Measurements from ENCODE around the gene OPALIN. TPM values are rescaled to one million over a fixed set of nuclear protein-coding genes. Genes with fewer than 3 reads are reported as not detected.

Gene OPALIN
- total and polyA plus RNA-seq, 2 donors (not counting 3 experiments of a cell fraction or from before 2014, with no cell fraction given): not detected

- H3K9me3 ChIP-seq (replicated peaks; ENCODE audit: control insufficient read depth, insufficient read depth, low read length): no peaks in the 10 kb centered on the region
- dilution Hi-C loops (cut with MboI; ENCODE audit: extremely low pct_ligation_motif_present, low sequenced_read_pairs): no loop called here
- no TSS peak for BruUV-seq (replicated peaks)
- CTCF ChIA-PET: no interaction called here
- POLR2A ChIA-PET: no interaction called here
- no peaks in the 10 kb centered on the region for H4K20me1 ChIP-seq (replicated peaks; ENCODE audit: control insufficient read depth, extremely low read depth, insufficient read depth, low read length)
- H3K36me3 ChIP-seq (ENCODE audit: control insufficient read depth in 2 of 2, extremely low read depth in 1 of 2, insufficient read depth in 2 of 2, low read length in 2 of 2): no peaks in the 10 kb centered on the region
- no peak overlapping the region for H2AFZ ChIP-seq (ENCODE audit: low read depth, low read length)
- H3K9me1 ChIP-seq (replicated peaks; ENCODE audit: control insufficient read depth, extremely low read depth, insufficient read depth, low read length): no peaks in the 10 kb centered on the region
- DNase-seq (ENCODE audit: low read depth, low spot score) (no peak), FAIRE-seq (no peak)
- intact Hi-C loops (cut with micrococcal nuclease): no loop called here
- no peaks in the 10 kb centered on the region for H3K4me1 ChIP-seq (ENCODE audit: control insufficient read depth, extremely low read depth, insufficient read depth, low read length)
- H3K79me2 ChIP-seq (ENCODE audit: control insufficient read depth, insufficient read depth, low read length): no peaks in the 10 kb centered on the region
- no peak overlapping the region for H3K27ac ChIP-seq (ENCODE audit: insufficient read depth, low read depth, low read length)
- no peak for TF ChIP-seq POLR2AphosphoS5 (IDR thresholded peaks at IDR 0.05; ENCODE audit: insufficient read depth, low read depth, low read length)
- no peak for TF ChIP-seq EZH2 (IDR thresholded peaks at IDR 0.05; ENCODE audit: borderline replicate concordance, low read depth, low read length, severe bottlenecking)
- no peak for TF ChIP-seq JUN (IDR thresholded peaks at IDR 0.05; ENCODE audit: borderline replicate concordance, insufficient read depth, insufficient read length, low read depth)
- no peak for TF ChIP-seq POLR2A (IDR thresholded peaks at IDR 0.05; ENCODE audit: low read depth, low read length)
- TF ChIP-seq MAX (IDR thresholded peaks at IDR 0.05; ENCODE audit: insufficient read depth, insufficient read length): no peak
- TF ChIP-seq GATA2 (IDR thresholded peaks at IDR 0.05; ENCODE audit: insufficient read depth, insufficient read length, low read depth, low read length): no peak
- no peak for TF ChIP-seq MYC (IDR thresholded peaks at IDR 0.05; ENCODE audit: low read depth, low read length)
- TF ChIP-seq FOS (IDR thresholded peaks at IDR 0.05; ENCODE audit: borderline replicate concordance, insufficient read depth, low read length): no peak
- no peak for TF ChIP-seq CTCF (IDR thresholded peaks at IDR 0.05; ENCODE audit: extremely low read depth in 1 of 2, insufficient read depth in 1 of 2, low read depth in 1 of 2, low read length in 2 of 2)
- H3K9ac ChIP-seq (replicated peaks; ENCODE audit: extremely low read depth, insufficient read depth, low read length): no peak overlapping the region
- no peaks in the 10 kb centered on the region for H3K27me3 ChIP-seq (ENCODE audit: control insufficient read depth in 2 of 2, insufficient read depth in 2 of 2, low read length in 2 of 2)
- H3K4me3 ChIP-seq (replicated peaks in 1 of 3; ENCODE audit: insufficient read depth in 1 of 3, low read depth in 1 of 3, low read length in 3 of 3): no peak overlapping the region
- H3K4me2 ChIP-seq (ENCODE audit: insufficient read depth, low read length): no peak overlapping the region
Measured at GRCh38 chr10:96321822-96322221, 37.0 kb downstream of the OPALIN start.

All from endothelial cell of umbilical vein (primary cell).